DMS53 treated with DMSO at 0.1 percent for 48 hours (cell line): ENCODE measurements around the gene SPP2.
A peak's percentile ranks its signal among the peaks of the same experiment; 100 is the strongest.

Experiments used
- DNase-seq: peaks from one replicate; lab custom pipeline; 2025; ENCODE audit not compliant: unreplicated experiment; lab: John Stamatoyannopoulos, UW

Gene SPP2

DNA sequence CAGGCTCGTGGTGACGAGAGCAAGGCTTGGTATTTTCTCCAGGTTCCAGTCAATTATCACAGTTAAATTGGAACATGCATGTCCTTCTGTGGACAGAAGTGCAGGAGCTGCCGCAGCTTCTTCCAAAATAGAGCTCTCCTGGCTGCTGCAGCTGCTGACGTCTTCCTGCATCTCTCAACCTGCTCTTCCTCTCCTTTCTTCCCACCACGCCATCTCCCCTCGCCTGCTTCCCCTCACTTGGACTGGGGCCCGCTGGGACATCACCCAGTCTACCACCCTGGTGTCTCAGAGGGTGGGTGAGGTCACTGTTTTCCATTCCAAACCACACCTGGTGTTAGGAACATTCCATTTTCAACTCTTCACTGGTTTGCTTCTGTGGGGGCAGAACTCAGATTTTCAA lies 41.4 kb downstream of the SPP2 start:
- DNase-seq, result no peak

DNA sequence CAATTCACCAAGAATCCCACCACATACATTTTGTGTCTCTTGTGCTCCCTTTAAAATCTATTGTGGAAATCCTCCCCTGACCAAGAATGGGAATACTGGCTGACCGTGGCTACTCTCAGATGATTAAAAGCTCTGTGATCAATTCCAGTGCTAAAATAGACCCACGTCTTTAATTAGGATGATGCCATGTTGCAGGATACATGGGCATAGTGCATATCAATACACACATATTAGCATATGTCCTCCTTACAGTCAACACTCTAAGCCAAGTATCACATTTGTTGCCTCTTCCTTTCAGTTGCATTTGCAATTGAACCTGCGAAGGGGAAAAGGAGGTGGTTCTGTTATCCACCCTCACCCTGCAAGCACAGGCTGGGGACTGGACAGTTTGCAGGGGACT lies 41.8 kb downstream of the SPP2 start:
- DNase-seq, result no peak

DNA sequence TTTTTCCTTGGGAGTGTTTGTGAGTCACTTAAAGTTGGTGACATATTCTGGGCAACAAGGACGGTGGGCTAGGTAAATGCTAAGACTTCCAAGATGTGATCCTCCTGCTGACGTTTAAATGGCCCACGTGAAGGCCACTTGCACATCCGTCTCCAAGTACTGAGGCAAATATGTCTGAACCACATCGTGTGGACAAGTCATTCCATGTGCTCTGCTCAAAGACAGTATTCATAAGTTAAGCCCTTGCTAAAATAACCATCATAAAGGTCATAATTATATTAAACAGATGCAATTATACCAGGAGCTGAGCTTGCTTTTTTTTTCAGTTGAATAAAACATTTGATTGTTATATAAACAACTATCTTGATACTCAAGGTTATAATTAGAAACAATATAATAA lies 44.8 kb downstream of the SPP2 start:
- no peak for DNase-seq

DNA sequence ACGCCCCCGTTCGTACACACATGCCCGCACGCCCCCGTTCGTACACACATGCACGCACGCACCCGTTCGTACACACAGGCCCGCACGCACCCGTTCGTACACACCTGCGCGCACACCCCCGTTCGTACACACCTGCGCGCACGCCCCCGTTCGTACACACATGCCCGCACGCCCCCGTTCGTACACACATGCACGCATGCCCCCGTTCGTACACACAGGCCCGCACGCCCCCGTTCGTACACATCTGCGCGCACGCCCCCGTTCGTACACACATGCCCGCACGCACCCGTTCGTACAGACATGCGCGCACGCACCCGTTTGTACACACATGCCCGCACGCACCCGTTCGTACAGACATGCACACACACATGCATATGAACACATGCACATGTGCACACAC lies 45.7 kb downstream of the SPP2 start:
- no peak for DNase-seq

DNA sequence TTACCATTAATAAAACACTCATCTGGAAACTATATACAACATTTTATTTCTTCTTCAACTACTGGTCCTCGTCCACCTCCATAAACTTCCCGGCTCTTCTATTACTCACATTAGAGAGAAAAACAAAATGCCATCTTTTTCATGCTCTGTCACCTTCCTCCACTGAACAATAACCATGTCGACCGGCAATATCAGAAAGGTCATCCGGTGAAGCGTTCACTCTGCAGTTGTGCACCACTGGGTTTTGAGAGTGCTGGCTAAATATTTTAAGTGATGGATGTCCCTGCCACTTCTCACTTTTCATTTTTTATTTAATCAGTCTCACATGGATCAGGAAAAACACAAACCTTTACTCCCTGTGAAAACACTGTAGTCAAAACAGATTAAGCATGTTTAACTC lies 48.2 kb downstream of the SPP2 start:
- DNase-seq, result peak; percentile 15

DNA sequence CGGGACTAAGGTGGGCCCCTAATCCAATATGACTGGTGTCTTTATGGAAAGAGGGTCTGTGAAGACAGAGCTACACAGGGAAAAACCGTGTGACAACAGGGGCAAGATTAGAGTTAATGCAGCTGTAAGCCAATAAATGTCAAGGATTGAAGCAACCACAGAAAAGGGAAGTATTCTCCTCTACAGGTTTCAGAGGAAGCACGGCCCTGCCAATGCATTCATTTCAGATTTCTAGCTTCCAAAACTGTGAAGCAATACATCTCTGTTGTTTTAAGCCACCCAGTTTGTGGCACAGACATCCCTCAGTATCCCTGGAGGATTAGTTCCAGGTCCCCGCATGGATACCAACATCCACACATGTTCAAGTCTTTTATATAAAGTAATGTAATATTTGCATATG lies 48.8 kb downstream of the SPP2 start:
- DNase-seq, result no peak

DNA sequence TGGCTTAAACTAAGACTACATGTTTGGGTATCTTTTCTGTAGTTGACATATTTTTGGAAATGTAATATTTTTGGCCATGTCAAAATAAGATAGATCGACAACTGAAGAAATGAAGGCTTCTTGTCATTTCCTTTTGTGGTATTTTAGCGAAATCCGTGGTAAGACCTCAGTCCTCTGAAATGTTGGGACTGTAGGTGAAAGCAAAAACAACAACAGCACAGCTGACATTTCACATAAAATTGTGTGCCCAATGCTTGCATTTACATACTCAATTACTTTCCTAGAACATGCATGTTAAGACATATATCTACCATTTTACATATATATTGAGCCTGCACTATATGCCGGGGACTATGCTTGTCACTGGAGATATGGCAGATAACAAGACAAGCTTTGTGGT lies 50.2 kb downstream of the SPP2 start:
- DNase-seq, result no peak

DNA sequence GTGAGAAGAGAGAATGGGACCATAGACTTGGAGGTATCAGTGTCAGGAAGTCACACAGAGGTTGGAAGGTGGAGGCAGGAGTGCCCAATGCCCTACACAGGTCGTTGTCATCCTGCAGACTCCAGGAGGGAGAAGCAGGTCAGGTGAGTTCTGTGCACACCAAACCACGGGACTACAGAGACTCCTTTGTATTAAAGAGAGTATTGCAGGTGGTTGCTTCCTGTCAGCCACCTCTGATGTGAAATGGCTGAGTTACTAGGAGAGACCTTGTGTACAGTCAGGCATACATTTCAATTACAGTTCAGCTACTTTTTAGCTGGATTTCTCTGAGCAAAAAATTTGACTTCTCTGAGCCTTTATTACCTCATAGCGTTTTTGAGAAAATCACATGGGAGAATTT lies 51.6 kb downstream of the SPP2 start:
- DNase-seq, result peak; percentile 63

DNA sequence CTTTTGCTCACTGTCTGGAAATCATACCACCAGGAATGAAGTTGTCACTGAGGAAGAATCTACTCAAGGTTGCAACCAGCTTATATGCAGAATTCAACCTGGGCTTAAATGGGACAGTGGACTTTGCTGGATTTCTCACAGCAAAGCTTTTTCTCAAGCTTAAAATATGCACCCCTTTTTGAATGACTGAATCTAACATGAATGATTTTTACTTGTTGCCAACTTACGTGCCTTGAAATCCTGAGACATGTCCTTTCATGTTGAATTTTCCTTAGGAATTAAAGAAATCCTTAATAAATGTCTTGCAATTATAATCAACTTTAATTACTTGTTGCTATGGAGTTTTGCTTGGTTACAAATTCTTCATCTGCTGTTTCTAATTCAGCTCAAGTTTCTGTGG lies 57.4 kb downstream of the SPP2 start:
- DNase-seq, result no peak

DNA sequence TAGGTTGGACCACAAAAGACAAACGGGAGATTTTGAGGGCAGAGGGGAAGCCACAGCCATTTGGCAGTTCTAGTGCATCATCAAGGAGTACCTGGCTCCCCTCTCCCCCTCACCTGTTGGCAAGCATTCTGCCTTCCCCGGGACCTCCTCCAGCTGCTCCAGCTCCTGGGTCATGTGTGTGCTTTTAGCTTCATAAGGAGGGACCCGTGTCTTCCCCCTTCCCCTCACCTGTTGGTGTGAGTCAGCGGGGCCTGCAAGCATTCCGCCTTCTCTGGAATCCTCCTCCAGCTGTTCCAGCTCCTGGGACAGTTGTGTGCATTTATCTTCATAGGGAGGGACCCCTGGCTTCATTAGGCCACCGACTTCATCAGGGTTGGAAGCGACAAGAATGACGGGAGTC lies 58.8 kb downstream of the SPP2 start:
- no peak for DNase-seq

DNA sequence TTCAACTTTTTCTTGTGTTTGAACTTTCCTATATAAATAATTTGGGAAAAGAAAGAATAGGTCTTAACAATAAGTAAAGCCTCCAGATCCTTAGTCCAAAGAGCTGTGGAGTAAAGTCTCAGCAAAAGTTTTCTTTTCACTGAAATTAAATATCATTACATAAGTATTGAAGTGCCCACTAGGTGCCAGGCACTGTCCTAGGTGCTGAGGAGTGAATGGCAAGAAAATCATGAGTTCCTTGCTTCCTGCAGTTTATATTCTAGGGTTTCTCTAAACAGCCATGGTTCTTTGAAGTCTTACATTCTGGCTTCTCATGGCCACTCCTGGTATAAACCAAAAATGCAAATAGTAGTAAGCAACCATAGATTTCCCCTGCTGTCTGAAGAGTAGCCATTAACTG lies 59.7 kb downstream of the SPP2 start:
- no peak for DNase-seq

DNA sequence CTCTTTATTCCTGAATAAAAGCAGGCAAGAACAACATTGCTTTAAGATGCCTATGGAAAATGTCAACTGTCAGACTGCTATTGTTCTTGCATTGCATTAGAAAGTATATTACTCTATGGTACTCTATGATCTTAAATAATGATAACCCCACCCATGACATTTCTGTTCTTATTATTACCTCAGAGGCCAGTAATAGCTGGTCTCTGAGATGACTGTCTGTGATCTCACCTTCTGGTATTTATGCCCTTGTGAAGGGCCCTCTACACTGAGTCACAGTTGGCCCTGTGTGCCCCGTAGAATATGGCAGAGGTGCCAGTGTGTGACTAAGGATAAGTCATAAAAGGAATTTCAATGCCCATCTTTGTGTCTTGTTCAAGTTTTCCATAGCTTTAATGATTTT lies 61.0 kb downstream of the SPP2 start:
- DNase-seq, result no peak

DNA sequence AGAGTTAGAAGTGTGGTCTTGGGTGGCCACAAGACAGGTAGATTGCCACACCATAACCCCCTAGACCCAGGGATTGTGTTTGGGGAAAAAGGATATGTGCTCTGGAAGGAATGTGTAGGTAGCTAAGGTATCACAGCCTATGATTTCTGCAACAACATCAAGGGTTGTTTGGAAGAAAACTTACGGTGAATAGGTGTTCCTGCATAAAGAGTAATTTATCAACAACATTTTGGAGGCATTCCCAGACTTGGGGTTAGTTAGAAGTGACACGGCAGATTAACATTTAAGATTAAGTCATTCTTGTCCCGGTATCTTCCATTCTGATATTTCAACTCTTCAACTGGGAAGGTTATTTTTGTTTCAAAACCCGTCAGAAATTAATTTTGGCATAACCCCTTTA lies 65.5 kb downstream of the SPP2 start:
- no peak for DNase-seq

DNA sequence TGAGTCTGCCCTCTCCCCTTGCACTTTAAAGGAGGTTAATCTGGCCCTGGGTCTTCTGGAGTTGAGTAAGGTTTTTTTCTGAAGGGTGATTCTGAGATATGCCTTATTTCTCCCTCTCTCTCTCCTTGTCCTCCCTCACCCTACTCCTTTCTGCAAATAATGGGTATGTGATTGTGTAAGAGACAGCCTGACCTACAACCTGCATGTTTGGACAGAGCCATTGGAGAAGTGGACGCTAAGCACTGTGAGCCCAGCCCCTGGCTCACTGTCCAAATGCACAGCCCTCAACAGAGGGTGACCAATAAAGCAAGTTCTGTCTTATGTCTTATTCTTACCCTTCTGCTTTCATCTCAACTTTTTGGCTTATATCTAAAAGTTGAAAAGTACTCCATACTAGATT lies 71.5 kb downstream of the SPP2 start:
- DNase-seq, result no peak

DNA sequence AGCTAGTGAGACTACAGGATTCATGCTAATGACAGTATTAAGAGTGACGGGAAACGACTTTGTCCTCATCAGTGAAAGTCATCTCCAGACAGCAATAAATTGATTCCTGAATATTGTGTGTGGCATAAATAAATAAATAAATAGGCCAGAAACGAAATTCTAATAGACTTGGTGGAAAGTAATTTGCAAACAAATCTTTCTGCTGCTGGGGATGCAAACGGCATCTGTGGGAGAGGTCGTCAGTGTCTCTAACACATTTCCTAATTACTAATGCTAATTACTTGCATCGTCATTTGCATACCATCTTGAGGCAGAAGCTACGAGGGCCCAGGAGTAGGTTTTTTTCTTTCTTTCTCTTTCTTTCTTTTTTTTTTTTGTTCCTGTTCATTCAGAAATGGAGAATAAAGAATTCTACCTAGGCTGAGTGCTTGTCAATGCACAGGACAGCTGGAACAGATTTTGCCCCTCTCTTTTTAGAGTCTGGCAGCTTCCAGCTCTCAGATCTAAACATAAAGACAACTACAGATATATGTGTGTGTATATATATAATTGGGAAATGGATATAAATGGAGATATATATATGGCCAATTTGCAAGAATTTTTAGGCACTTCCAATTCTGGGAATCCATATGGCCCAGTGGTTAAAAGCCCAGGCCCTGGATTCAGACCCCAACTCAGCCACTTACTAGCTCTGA lies 75.1 kb downstream of the SPP2 start:
- DNase-seq, result no peak

DNA sequence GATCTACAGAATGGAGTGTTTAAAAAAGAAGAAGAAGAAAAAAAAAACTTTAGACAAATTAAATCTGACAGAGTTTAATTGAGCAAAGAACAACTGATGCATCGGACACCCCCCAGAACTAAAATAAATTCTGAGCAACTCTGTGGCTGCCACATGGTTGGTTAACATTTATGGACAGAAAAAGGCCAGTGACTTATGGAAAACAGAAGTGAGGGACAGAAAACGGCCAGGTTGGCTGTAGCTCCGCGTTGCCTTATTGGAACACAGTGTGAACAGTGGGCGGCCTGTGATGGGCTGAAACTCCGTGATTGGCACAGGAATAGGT lies 75.6 kb downstream of the SPP2 start:
- no peak for DNase-seq
